Measurements from ENCODE around the gene NTPCR.

- TF ChIP-seq, protein P1, sequence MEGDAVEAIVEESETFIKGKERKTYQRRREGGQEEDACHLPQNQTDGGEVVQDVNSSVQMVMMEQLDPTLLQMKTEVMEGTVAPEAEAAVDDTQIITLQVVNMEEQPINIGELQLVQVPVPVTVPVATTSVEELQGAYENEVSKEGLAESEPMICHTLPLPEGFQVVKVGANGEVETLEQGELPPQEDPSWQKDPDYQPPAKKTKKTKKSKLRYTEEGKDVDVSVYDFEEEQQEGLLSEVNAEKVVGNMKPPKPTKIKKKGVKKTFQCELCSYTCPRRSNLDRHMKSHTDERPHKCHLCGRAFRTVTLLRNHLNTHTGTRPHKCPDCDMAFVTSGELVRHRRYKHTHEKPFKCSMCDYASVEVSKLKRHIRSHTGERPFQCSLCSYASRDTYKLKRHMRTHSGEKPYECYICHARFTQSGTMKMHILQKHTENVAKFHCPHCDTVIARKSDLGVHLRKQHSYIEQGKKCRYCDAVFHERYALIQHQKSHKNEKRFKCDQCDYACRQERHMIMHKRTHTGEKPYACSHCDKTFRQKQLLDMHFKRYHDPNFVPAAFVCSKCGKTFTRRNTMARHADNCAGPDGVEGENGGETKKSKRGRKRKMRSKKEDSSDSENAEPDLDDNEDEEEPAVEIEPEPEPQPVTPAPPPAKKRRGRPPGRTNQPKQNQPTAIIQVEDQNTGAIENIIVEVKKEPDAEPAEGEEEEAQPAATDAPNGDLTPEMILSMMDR (IDR thresholded peaks at IDR 0.05), result no peak
- no peak for TF ChIP-seq POLR2A (IDR thresholded peaks at IDR 0.05)
- no peak for TF ChIP-seq POLR2AphosphoS5 (IDR thresholded peaks at IDR 0.05)
Observed at GRCh38 chr1:233006541-233006973, 56.1 kb downstream of the NTPCR start.

Measured in prostate gland (tissue), 2 donors.